Pericardium fibroblast (primary cell): ENCODE data around the gene KLK12. TPM values are rescaled to one million over a fixed set of nuclear protein-coding genes. Genes with fewer than 3 reads are reported as not detected.

Experiments used
- total RNA-seq: library from RNA; depleted of rRNA; stranded (reverse); fragments of >200 nt; gene quantifications from 2 replicates; pipeline ENCODE4 v1.2.3, GENCODE V29; 2015

The KLK12 gene
- not detected in 2 replicates for total RNA-seq

GRCh38 chr19:51034704-51035103 lies at the start of gene KLK12:
TSS of gene KLK12 (minus strand) at chr19:51035002. CDS start at chr19:51034621, 381 bp downstream.

GRCh38 chr19:51082611-51083010 lies 47.8 kb upstream of the KLK12 start, which contains the start of gene KLK14:
TSS of gene KLK14 (minus strand) at chr19:51082887. CDS start at chr19:51082614, 273 bp downstream.

GRCh38 chr19:51064534-51065220 lies 29.9 kb upstream of the KLK12 start, which contains the start of gene KLK13:
TSS of gene KLK13 (minus strand) at chr19:51065092. CDS start at chr19:51065067, 25 bp downstream.

GRCh38 chr19:51026554-51026831 lies 8.3 kb downstream of the KLK12 start, which contains the start of gene KLK11:
TSS of gene KLK11 (minus strand) at chr19:51026616. CDS start at chr19:51025631, 985 bp downstream.

GRCh38 chr19:51019544-51019925 lies 15.3 kb downstream of the KLK12 start, which contains the start of gene KLK10:
TSS of gene KLK10 (minus strand) at chr19:51019709. CDS start at chr19:51019130, 579 bp downstream.

GRCh38 chr19:51001515-51001914 lies 33.3 kb downstream of the KLK12 start, which contains the start of gene KLK8:
TSS of gene KLK8 (minus strand) at chr19:51001604. CDS start at chr19:51001167, 437 bp downstream.

GRCh38 chr19:50983625-50984292 lies 51.0 kb downstream of the KLK12 start, which contains the start of gene KLK7:
TSS of gene KLK7 (minus strand) at chr19:50983917. CDS start at chr19:50982399, 1,518 bp downstream.

Other genes with a start within 250 kb of the KLK12 start
- gene ACP4, start 244.6 kb downstream of the KLK12 start, total RNA-seq = not detected in 2 replicates
- not detected in 2 replicates for gene KLK1, start 211.2 kb downstream of the KLK12 start, total RNA-seq
- not detected in 2 replicates for gene KLK15, start 201.4 kb downstream of the KLK12 start, total RNA-seq
- gene KLK3, start 180.1 kb downstream of the KLK12 start, total RNA-seq = not detected in 2 replicates
- gene KLK2, start 161.6 kb downstream of the KLK12 start, total RNA-seq = not detected in 2 replicates
- not detected in 2 replicates for gene KLK4, start 123.6 kb downstream of the KLK12 start, total RNA-seq
- not detected in 2 replicates for gene KLK5, start 82.0 kb downstream of the KLK12 start, total RNA-seq
- not detected in 2 replicates for gene KLK6, start 65.4 kb downstream of the KLK12 start, total RNA-seq
- not detected in 2 replicates for gene KLK7, start 51.1 kb downstream of the KLK12 start, total RNA-seq
- gene KLK8, start 33.4 kb downstream of the KLK12 start, total RNA-seq = not detected in 2 replicates
- gene KLK10, start 15.3 kb downstream of the KLK12 start, total RNA-seq = 1.4 TPM in 1 of 2 replicates, not detected in the other
- 0.93 TPM in 1 of 2 replicates, not detected in the other for gene KLK11, start 8.4 kb downstream of the KLK12 start, total RNA-seq
- not detected in 2 replicates for gene KLK13, start 30.1 kb upstream of the KLK12 start, total RNA-seq
- 0.12 TPM in 1 of 2 replicates, not detected in the other for gene KLK14, start 47.9 kb upstream of the KLK12 start, total RNA-seq
- 17.4 and 25.4 TPM in 2 replicates for gene CTU1, start 73.4 kb upstream of the KLK12 start, total RNA-seq
- gene SIGLEC9, start 89.9 kb upstream of the KLK12 start, total RNA-seq = not detected in 2 replicates
- gene SIGLEC7, start 107.3 kb upstream of the KLK12 start, total RNA-seq = not detected in 2 replicates
- not detected in 2 replicates for gene CD33, start 190.1 kb upstream of the KLK12 start, total RNA-seq
- gene SIGLECL1, start 216.1 kb upstream of the KLK12 start, total RNA-seq = not detected in 2 replicates